HG02588 (cell line): ENCODE measurements around the gene HBG1.

Experiments
- ATAC-seq: cut with Tn5 transposase; IDR thresholded peaks from one replicate; pipeline ENCODE4 v1.9.1; 2021; ENCODE audit warnings: mild to moderate bottlenecking, moderate library complexity; ENCODE audit not compliant: unreplicated experiment

Gene HBG1

DNA sequence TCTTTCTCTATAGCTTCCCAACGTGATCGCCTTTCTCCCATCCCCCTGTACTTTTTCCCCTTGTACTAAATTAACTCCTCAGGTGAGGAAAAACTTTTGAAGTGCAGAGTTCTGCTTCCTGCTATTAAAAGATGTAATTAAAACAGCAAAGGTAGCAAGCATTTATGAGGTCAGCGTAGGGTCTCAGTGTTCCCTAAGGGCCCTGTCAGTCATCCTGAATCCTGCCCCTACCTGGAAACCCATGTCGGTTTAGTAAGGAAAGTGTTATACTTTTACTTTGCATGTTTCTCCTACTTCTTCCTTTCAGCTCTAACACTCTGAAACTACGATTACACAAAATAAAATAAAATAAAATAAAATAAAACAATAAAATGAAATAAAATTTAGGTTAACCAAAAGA, 21.5 kb downstream of the HBG1 start:
- ATAC-seq = no peak

DNA sequence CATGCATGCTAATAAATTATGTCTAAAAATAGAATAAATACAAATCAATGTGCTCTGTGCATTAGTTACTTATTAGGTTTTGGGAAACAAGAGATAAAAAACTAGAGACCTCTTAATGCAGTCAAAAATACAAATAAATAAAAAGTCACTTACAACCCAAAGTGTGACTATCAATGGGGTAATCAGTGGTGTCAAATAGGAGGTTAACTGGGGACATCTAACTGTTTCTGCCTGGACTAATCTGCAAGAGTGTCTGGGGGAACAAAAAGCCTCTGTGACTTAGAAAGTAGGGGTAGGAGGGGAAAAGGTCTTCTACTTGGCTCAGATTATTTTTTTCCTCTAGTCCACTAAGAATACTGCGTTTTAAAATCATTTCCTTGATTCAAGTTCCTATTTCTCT, 22.0 kb downstream of the HBG1 start:
- ATAC-seq = no peak

DNA sequence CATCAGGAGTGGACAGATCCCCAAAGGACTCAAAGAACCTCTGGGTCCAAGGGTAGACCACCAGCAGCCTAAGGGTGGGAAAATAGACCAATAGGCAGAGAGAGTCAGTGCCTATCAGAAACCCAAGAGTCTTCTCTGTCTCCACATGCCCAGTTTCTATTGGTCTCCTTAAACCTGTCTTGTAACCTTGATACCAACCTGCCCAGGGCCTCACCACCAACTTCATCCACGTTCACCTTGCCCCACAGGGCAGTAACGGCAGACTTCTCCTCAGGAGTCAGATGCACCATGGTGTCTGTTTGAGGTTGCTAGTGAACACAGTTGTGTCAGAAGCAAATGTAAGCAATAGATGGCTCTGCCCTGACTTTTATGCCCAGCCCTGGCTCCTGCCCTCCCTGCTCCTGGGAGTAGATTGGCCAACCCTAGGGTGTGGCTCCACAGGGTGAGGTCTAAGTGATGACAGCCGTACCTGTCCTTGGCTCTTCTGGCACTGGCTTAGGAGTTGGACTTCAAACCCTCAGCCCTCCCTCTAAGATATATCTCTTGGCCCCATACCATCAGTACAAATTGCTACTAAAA, 22.8 kb downstream of the HBG1 start, which contains the start of gene HBB:
Gene HBB, minus strand, starts transcription at position 340 of the 579 bp plus-strand sequence. Its CDS starts 50 bp downstream, at position 290.
- no peak for ATAC-seq

DNA sequence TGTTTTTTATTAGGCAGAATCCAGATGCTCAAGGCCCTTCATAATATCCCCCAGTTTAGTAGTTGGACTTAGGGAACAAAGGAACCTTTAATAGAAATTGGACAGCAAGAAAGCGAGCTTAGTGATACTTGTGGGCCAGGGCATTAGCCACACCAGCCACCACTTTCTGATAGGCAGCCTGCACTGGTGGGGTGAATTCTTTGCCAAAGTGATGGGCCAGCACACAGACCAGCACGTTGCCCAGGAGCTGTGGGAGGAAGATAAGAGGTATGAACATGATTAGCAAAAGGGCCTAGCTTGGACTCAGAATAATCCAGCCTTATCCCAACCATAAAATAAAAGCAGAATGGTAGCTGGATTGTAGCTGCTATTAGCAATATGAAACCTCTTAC, 24.2 kb downstream of the HBG1 start:
- ATAC-seq = no peak

DNA sequence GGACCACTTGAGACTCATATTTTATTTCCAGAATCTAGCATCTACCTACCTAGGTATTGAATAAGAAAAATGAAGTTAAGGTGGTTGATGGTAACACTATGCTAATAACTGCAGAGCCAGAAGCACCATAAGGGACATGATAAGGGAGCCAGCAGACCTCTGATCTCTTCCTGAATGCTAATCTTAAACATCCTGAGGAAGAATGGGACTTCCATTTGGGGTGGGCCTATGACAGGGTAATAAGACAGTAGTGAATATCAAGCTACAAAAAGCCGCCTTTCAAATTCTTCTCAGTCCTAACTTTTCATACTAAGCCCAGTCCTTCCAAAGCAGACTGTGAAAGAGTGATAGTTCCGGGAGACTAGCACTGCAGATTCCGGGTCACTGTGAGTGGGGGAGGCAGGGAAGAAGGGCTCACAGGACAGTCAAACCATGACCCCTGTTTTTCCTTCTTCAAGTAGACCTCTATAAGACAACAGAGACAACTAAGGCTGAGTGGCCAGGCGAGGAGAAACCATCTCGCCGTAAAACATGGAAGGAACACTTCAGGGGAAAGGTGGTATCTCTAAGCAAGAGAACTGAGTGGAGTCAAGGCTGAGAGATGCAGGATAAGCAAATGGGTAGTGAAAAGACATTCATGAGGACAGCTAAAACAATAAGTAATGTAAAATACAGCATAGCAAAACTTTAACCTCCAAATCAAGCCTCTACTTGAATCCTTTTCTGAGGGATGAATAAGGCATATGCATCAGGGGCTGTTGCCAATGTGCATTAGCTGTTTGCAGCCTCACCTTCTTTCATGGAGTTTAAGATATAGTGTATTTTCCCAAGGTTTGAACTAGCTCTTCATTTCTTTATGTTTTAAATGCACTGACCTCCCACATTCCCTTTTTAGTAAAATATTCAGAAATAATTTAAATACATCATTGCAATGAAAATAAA, 24.8 kb downstream of the HBG1 start:
- ATAC-seq = no peak

DNA sequence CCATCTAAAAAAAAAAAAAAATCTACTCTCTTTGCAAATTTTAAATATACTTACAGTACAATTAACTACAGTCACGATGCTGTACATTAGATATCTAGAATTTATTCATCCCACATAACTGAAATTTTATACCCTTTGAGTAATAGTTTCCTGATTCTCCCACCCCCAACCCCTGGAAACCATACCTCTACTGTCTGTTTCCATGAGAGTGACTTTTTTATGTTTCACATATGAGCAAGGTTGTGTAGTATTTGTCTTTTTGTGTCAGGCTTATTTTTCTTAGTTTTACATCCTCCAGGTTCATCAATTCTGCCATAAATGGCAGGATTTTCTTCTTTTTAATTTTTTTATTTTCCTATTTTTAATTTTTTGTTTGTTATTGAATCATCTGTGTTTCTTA, 26.0 kb downstream of the HBG1 start:
- no peak for ATAC-seq

DNA sequence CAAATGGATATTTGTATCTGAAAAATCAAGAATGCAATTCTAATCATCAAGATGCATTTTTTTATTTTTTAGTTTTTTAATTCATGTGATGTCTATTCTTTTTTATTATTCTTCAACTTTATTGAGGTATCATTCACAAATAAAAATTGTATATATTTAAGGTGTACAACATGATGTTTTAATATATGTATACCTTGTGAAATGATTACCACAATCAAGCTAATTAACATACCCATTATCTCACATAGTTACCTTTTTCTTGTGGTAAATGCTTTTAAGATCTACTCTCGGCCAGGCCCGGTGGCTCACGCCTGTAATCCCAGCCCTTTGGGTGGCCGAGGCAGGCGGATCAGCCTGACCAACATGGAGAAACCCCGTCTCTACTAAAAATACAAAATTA, 26.5 kb downstream of the HBG1 start:
- no peak for ATAC-seq

DNA sequence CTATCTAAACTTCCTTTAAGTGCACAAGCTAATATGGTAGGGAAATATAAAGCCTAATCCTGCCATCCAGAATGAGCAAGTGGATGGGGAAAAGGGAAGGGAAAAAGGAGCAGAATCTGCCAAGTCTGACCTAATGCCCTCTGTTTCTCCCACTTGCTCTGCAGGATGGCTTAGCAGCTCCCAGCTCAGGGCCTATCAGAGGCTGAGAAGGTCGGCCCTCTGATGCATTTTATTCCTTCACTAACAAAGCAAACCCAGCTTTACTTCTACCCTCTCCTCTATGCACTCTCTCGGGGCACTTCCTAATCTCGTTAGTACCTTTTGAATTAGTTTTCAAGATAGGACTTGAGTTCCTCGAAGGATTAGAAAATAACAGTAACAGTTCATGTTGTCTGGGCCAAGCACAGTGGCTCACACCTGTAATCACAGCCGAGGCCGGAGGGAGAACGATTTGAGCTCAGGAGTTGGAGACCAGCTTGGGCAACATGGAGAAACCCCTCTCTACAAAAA, 39.2 kb downstream of the HBG1 start:
- ATAC-seq = no peak

DNA sequence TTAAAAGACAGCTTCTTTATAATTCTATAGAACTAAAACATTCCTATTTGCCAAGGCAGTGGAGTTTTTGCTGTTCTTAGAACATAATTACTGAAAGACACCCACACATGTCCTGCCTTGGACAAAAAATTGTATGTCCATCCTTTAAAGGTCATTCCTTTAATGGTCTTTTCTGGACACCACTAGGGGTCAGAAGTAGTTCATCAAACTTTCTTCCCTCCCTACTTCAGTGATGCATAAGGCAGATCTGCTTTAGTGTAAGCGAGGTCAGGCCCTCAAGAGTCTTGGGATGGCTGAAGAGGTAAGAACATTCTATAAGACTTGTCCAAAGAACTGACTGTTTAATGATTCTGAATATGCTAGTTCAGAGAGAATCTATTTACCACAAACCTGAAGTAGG, 44.9 kb downstream of the HBG1 start:
- peak; percentile 69 for ATAC-seq

DNA sequence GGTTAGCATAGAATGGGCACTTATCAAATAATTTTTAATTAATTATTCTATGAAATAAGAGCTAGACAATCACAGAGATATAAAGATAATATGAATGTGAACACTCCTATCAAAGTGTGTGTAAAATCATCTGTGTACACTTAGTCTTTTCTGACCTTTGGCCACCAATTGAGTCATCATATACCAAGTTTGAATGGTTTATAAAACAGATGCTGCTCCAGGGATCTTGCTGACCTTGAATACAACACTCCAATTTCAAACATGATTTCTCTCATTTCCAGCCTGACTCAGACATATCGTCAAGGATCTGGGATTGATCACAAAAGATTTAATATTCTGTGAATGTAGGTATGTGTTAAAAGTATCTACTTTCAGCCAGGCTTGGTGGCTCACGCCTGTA, 46.3 kb downstream of the HBG1 start:
- ATAC-seq = no peak

DNA sequence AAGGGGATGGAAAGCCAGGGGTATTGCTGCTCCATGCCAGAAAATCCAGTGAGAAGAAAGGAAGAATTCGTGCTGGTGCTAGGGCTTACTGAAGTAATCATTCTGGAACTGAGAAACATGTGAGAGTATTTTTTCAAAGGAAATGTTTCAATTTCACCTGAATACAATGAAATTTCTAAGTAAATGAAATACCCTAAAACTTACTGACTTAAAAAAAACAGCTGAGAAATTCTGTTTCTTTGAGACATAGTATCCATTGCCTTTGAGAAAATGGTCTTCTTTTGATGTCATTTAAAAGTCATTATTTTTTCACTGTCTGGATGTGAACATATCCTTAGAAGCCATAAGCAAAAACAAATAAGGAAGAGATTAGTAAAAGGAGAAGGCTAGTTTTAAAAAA, 49.1 kb downstream of the HBG1 start, which contains the start of gene OR51V1:
Gene OR51V1, minus strand, starts transcription at position 101 of the 400 bp plus-strand sequence. Its CDS starts 0 bp downstream, at position 101.
- ATAC-seq = no peak

DNA sequence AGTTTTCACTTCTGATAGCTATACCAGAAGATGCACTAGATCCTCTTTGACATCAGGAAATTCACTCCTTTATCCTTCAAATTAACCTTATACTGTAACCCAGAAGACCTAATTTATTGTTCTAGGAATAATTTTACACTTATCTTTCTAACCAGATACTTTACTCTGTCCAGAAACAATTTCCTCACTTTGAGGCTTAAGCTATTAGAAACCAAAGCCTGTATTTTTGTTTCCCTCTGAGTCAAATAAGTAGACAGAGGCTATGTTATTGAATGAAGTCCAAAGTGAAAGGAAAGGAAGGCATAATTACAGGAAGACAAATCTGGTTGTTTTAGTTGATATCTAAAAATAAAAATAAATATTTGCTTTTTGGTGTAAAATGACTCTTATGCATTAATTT, 51.4 kb downstream of the HBG1 start:
- ATAC-seq = no peak
